GM12891 (cell line): ENCODE measurements around the gene SLC38A7.

Experiments used
- PAX5 ChIP-seq: IDR thresholded peaks from 2 replicates; pipeline ENCODE4 v1.6.1; 2011; ENCODE audit warnings: low read length, moderate library complexity, mild to moderate bottlenecking; ENCODE audit not compliant: insufficient read depth, severe bottlenecking
- POLR2A ChIP-seq: IDR thresholded peaks from 2 replicates; pipeline ENCODE4 v1.6.1; 2011; ENCODE audit warnings: low read depth, low read length, control low read depth
- POLR2AphosphoS5 ChIP-seq: IDR thresholded peaks from 2 replicates; pipeline ENCODE4 v1.6.1; 2011; ENCODE audit warnings: low read depth, low read length, control low read depth
- TAF1 ChIP-seq: IDR thresholded peaks from 2 replicates; pipeline ENCODE4 v1.6.1; 2011; ENCODE audit warnings: low read depth, low read length, control low read depth

DNA sequence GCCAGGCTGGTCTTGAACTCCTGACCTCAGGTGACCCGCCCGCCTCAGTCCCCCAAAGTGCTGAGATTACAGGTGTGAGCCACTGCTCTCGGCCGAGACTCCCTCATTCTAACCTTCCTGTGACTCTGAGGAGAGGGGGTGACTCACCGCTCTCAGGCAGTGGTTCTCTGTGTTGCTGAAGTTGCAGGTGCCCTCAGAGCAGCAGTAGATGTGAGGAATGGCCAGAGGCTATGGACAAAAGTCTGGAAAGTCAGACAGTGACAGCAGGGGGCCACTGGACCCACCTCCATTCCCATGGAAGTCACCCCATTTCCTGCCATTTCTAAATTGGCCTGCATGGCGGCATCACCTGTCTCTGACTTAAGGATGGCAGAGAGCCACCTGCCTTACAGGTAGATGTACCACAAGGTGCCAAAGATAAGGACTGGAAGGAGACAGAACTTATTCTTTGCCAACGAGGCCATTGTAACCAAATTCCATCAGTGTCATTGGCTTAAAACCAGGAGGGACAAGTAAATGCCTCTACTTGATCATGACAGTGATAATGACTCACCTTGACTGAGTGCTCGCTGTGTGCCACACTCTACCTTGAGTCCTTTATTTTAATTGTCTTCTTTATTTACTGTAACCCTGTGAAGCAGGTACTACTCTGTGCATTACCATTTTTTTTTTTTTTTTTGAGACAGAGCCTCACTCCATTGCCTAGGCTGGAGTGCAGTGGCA is 39.6 kb downstream of the SLC38A7 start:
- no peak for TF ChIP-seq POLR2A
- TF ChIP-seq TAF1: no peak
- TF ChIP-seq POLR2AphosphoS5: no peak
- no peak for TF ChIP-seq PAX5
